ENCODE measurements around the gene MRPL12.

MRPL12 gene

DNA sequence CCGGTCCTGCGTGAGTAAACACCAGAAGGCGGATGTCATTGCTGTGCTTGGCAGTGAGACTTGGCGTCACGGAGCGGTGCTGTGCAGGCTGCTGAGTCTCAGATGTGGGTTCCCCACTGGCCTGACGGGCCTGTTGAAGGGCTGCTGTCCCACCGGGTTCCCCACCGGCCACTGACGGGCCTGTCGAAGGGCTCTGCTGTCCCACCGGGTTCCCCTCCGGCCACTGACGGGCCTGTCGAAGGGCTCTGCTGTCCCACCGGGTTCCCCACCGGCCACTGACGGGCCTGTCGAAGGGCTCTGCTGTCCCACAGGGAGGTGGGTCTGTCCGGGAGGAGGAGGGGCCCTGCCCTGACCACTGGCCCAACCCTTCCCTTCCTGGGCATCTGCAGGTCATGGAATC is 16.6 kb upstream of the MRPL12 start:
- Histone ChIP-seq H3K4me2 (ENCODE audit: low read depth, low read length, poor library complexity, severe bottlenecking) (no peak overlapping the region), H3K27me3 (ENCODE audit: low read length) (no peaks in the 10 kb centered on the region), H3F3A (ENCODE audit: insufficient read depth) (no peaks in the 10 kb centered on the region), H2AFZ (ENCODE audit: low read depth, low read length, severe bottlenecking) (no peak overlapping the region), H3K9me3 (ENCODE audit: insufficient read depth, low read length) (no peaks in the 10 kb centered on the region), H4K20me1 (ENCODE audit: low read depth, low read length) (no peaks in the 10 kb centered on the region), H3K4me3 (ENCODE audit: insufficient read depth, low read length, poor library complexity, severe bottlenecking) (no peak overlapping the region), H3K79me2 (ENCODE audit: insufficient read depth, low read length) (peaks cover 47% of the 10 kb centered on the region), H3K9me2 (replicated peaks; ENCODE audit: insufficient read depth, low read length) (no peaks in the 10 kb centered on the region), H3K27ac (ENCODE audit: low read depth, low read length) (no peak overlapping the region), H3K36me3 (ENCODE audit: low read length) (no peaks in the 10 kb centered on the region), H3K9ac (ENCODE audit: low read length) (no peak overlapping the region)
- TF ChIP-seq, protein P1, sequence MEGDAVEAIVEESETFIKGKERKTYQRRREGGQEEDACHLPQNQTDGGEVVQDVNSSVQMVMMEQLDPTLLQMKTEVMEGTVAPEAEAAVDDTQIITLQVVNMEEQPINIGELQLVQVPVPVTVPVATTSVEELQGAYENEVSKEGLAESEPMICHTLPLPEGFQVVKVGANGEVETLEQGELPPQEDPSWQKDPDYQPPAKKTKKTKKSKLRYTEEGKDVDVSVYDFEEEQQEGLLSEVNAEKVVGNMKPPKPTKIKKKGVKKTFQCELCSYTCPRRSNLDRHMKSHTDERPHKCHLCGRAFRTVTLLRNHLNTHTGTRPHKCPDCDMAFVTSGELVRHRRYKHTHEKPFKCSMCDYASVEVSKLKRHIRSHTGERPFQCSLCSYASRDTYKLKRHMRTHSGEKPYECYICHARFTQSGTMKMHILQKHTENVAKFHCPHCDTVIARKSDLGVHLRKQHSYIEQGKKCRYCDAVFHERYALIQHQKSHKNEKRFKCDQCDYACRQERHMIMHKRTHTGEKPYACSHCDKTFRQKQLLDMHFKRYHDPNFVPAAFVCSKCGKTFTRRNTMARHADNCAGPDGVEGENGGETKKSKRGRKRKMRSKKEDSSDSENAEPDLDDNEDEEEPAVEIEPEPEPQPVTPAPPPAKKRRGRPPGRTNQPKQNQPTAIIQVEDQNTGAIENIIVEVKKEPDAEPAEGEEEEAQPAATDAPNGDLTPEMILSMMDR (IDR thresholded peaks at IDR 0.05; ENCODE audit: insufficient read depth, low read length, poor library complexity, severe bottlenecking), result no peak
- no peak for TF ChIP-seq EZH2phosphoT487 (conservative IDR thresholded peaks at IDR 0.05; ENCODE audit: low read length)

DNA sequence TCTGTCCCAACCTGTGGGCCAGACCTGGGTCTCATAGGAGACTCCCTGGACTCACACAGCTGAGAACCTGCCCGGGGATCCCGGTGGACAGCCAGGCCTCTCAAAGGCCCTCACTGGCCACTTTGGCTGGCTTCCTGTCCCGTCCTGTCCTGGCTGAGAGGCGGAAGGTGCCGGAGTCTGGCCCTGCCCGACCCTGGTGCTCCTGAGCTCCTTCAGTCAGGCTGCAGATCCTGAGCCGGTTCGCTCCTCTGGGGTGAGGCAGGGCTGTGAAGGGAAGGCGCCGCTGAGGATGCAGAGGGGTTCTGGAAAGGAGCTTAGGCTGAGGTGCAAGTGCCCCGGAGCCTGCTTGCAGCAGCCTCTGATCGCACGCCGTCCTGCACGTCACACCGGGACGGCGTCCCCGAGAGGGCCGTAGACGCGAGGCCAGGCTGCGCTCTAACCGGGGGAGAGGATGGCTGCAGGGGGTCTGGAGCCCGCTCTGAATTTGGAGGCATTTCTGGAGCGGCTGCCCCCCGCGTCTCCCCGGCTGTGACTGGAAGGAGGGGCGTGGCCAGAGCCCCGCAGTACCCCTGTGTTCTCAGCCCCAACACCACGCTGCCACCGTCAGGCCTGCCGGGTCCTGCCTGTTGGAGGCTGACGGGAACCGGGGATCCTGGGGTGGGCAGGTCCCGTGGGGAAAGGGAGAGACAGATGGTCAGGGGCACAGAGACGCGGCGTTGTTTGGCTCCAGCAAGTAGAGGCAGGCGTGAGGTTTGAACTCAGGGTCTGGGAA is 15.2 kb upstream of the MRPL12 start:
- no peak overlapping the region for H2AFZ ChIP-seq (ENCODE audit: low read depth, low read length, severe bottlenecking)
- no peaks in the 10 kb centered on the region for H4K20me1 ChIP-seq (ENCODE audit: low read depth, low read length)
- H3K79me2 ChIP-seq (ENCODE audit: insufficient read depth, low read length), result peaks cover 33% of the 10 kb centered on the region
- H3K4me2 ChIP-seq (ENCODE audit: low read depth, low read length, poor library complexity, severe bottlenecking), result no peak overlapping the region
- H3K4me3 ChIP-seq (ENCODE audit: insufficient read depth, low read length, poor library complexity, severe bottlenecking), result no peak overlapping the region
- no peak overlapping the region for H3K27ac ChIP-seq (ENCODE audit: low read depth, low read length)
- H3K36me3 ChIP-seq (ENCODE audit: low read length), result no peaks in the 10 kb centered on the region
- H3K9ac ChIP-seq (ENCODE audit: low read length), result no peak overlapping the region
- H3K27me3 ChIP-seq (ENCODE audit: low read length), result no peaks in the 10 kb centered on the region
- no peaks in the 10 kb centered on the region for H3K9me3 ChIP-seq (ENCODE audit: insufficient read depth, low read length)
- H3F3A ChIP-seq (ENCODE audit: insufficient read depth), result no peaks in the 10 kb centered on the region
- no peaks in the 10 kb centered on the region for H3K9me2 ChIP-seq (replicated peaks; ENCODE audit: insufficient read depth, low read length)
- TF ChIP-seq, protein P1 (IDR thresholded peaks at IDR 0.05; ENCODE audit: insufficient read depth, low read length, poor library complexity, severe bottlenecking), result no peak
- no peak for TF ChIP-seq EZH2phosphoT487 (conservative IDR thresholded peaks at IDR 0.05; ENCODE audit: low read length)

DNA sequence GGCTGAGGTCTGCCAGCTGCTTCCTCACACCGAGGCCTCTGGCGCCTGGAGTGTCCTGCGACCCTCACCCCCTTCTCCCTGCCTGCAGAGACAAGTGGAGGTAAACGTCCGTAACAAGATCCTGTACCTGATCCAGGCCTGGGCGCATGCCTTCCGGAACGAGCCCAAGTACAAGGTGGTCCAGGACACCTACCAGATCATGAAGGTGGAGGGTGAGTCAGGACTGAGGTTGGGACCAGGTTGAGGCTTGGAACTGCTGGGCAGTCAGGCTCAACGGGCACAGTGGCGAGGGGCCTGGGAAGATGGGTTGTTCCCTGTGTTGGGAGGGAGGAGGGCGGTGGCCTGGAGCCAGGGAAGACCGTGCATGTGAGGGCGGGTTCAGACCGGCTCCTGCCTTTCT is 14.6 kb upstream of the MRPL12 start:
- Histone ChIP-seq H3F3A (ENCODE audit: insufficient read depth) (no peaks in the 10 kb centered on the region), H3K79me2 (ENCODE audit: insufficient read depth, low read length) (peaks cover 28% of the 10 kb centered on the region), H4K20me1 (ENCODE audit: low read depth, low read length) (no peaks in the 10 kb centered on the region), H3K9me2 (replicated peaks; ENCODE audit: insufficient read depth, low read length) (no peaks in the 10 kb centered on the region), H3K27ac (ENCODE audit: low read depth, low read length) (no peak overlapping the region), H3K4me3 (ENCODE audit: insufficient read depth, low read length, poor library complexity, severe bottlenecking) (no peak overlapping the region), H3K9me3 (ENCODE audit: insufficient read depth, low read length) (no peaks in the 10 kb centered on the region), H2AFZ (ENCODE audit: low read depth, low read length, severe bottlenecking) (no peak overlapping the region), H3K9ac (ENCODE audit: low read length) (no peak overlapping the region), H3K4me2 (ENCODE audit: low read depth, low read length, poor library complexity, severe bottlenecking) (no peak overlapping the region), H3K27me3 (ENCODE audit: low read length) (no peaks in the 10 kb centered on the region), H3K36me3 (ENCODE audit: low read length) (no peaks in the 10 kb centered on the region)
- TF ChIP-seq EZH2phosphoT487 (conservative IDR thresholded peaks at IDR 0.05; ENCODE audit: low read length), result no peak
- TF ChIP-seq, protein P1 (IDR thresholded peaks at IDR 0.05; ENCODE audit: insufficient read depth, low read length, poor library complexity, severe bottlenecking), result no peak

All from SU-DHL-6 (cell line).